Neural crest cell (in vitro differentiated cells): ENCODE measurements around the gene SYNPO2. TPM values are rescaled to one million over a fixed set of nuclear protein-coding genes. Genes with fewer than 3 reads are reported as not detected.

Source experiments
- DNase-seq: peaks from one replicate; pipeline ENCODE4 v3.0.0; 2021; ENCODE audit warnings: low read depth, mixed read lengths, low spot score
- H3K27ac Mint-ChIP-seq: one replicate; pipeline ENCODE4 v1.8.0; 2021; ENCODE audit warnings: mild to moderate bottlenecking, mixed read lengths; ENCODE audit not compliant: unreplicated experiment
- H3K27me3 Mint-ChIP-seq: 2 replicates; pipeline ENCODE4 v1.8.0; 2021; ENCODE audit warnings: low read depth, mild to moderate bottlenecking, mixed read lengths
- H3K36me3 Mint-ChIP-seq: 2 replicates; pipeline ENCODE4 v1.8.0; 2021; ENCODE audit warnings: low read depth, mild to moderate bottlenecking, mixed read lengths
- H3K4me1 Mint-ChIP-seq: 2 replicates; pipeline ENCODE4 v1.8.0; 2021; ENCODE audit warnings: mixed read lengths
- H3K4me3 Mint-ChIP-seq: one replicate; pipeline ENCODE4 v1.8.0; 2021; ENCODE audit warnings: mild to moderate bottlenecking, mixed read lengths
- H3K9me3 Mint-ChIP-seq: 2 replicates; pipeline ENCODE4 v1.8.0; 2021; ENCODE audit warnings: mixed read lengths
- CTCF ChIP-seq: fragments of 200-600 bp; sonication (generic); conservative IDR thresholded peaks from 2 replicates; pipeline ENCODE4 v1.5.0; 2021; ENCODE audit warnings: antibody characterized with exemption, mild to moderate bottlenecking
- total RNA-seq: library from RNA; stranded (reverse); gene quantifications from 2 replicates; pipeline ENCODE4 v1.2.1, GENCODE V29; 2021

SYNPO2 gene
- total RNA-seq, 1 donor from 2014 or later: 0.07 TPM

- H3K36me3 Mint-ChIP-seq: no peaks in the 10 kb centered on the region
- H3K27me3 Mint-ChIP-seq: peaks cover 7% of the 10 kb centered on the region
- TF ChIP-seq CTCF: no peak
These were observed 52.5 kb downstream of the SYNPO2 start for GRCh38 chr4:118941149-118941548.

GRCh38 chr4:118941799-118942198 is 53.1 kb downstream of the SYNPO2 start:
- no peak overlapping the region for H3K4me3 Mint-ChIP-seq
- TF ChIP-seq CTCF: no peak
- H3K27me3 Mint-ChIP-seq: peaks cover 7% of the 10 kb centered on the region
- no peaks in the 10 kb centered on the region for H3K4me1 Mint-ChIP-seq
- H3K27ac Mint-ChIP-seq: no peak overlapping the region
- no peaks in the 10 kb centered on the region for H3K9me3 Mint-ChIP-seq
- no peak for DNase-seq
- H3K36me3 Mint-ChIP-seq: no peaks in the 10 kb centered on the region

More at GRCh38 chr4:118941149-118941548, 52.5 kb downstream of the SYNPO2 start:
- no peak for DNase-seq
- Mint-ChIP-seq H3K9me3 (no peaks in the 10 kb centered on the region), H3K4me1 (no peaks in the 10 kb centered on the region), H3K4me3 (no peak overlapping the region), H3K27ac (no peak overlapping the region)

GRCh38 chr4:118942465-118942864 is 53.8 kb downstream of the SYNPO2 start:
- Mint-ChIP-seq H3K4me3 (no peak overlapping the region), H3K9me3 (no peaks in the 10 kb centered on the region), H3K4me1 (no peaks in the 10 kb centered on the region), H3K27me3 (peaks cover 7% of the 10 kb centered on the region), H3K36me3 (no peaks in the 10 kb centered on the region), H3K27ac (no peak overlapping the region)
- no peak for DNase-seq
- no peak for TF ChIP-seq CTCF

GRCh38 chr4:118947095-118947494 is 58.4 kb downstream of the SYNPO2 start:
- no peaks in the 10 kb centered on the region for H3K27me3 Mint-ChIP-seq
- no peak for DNase-seq
- no peaks in the 10 kb centered on the region for H3K9me3 Mint-ChIP-seq
- no peak overlapping the region for H3K27ac Mint-ChIP-seq
- H3K4me1 Mint-ChIP-seq: peaks cover 4% of the 10 kb centered on the region
- H3K4me3 Mint-ChIP-seq: no peak overlapping the region
- no peak for TF ChIP-seq CTCF
- no peaks in the 10 kb centered on the region for H3K36me3 Mint-ChIP-seq

GRCh38 chr4:118948545-118949144 is 60.0 kb downstream of the SYNPO2 start:
- Mint-ChIP-seq H3K36me3 (no peaks in the 10 kb centered on the region), H3K27ac (no peak overlapping the region), H3K4me1 (peaks cover 4% of the 10 kb centered on the region), H3K4me3 (no peak overlapping the region), H3K9me3 (no peaks in the 10 kb centered on the region), H3K27me3 (no peaks in the 10 kb centered on the region)
- DNase-seq: no peak
- TF ChIP-seq CTCF: no peak

GRCh38 chr4:118950224-118950623 is 61.6 kb downstream of the SYNPO2 start:
- no peak for TF ChIP-seq CTCF
- Mint-ChIP-seq H3K9me3 (no peaks in the 10 kb centered on the region), H3K4me1 (peaks cover 10% of the 10 kb centered on the region), H3K27me3 (no peaks in the 10 kb centered on the region), H3K4me3 (no peak overlapping the region), H3K27ac (no peak overlapping the region), H3K36me3 (no peaks in the 10 kb centered on the region)
- no peak for DNase-seq
